NT2/D1 (cell line): ENCODE results near the gene LRRFIP1.
A peak's percentile ranks its signal among the peaks of the same experiment; 100 is the strongest.
"Not testable (repeated sequence)": the region's sequence is repeated elsewhere in the genome, so short reads cannot be mapped to it uniquely, and the experiment has no call there.

Experiments
- DNase-seq: peaks from one replicate; pipeline ENCODE4 v3.0.0-alpha.2; 2011; ENCODE audit warnings: low read depth, low spot score
- H3K27me3 ChIP-seq: 2 replicates; pipeline ENCODE4 v1.6.0; 2011; ENCODE audit warnings: mild to moderate bottlenecking; ENCODE audit not compliant: insufficient read length, insufficient read depth
- H3K36me3 ChIP-seq: 2 replicates; pipeline ENCODE4 v1.6.1; 2011; ENCODE audit warnings: mild to moderate bottlenecking, low read length, mixed read lengths; ENCODE audit not compliant: insufficient read depth, insufficient read length
- H3K4me1 ChIP-seq: 2 replicates; pipeline ENCODE4 v1.5.1; 2011; ENCODE audit not compliant: insufficient read depth, insufficient read length
- H3K4me3 ChIP-seq: 2 replicates; pipeline ENCODE4 v1.5.1; 2011; ENCODE audit warnings: low read depth; ENCODE audit not compliant: insufficient read length
- H3K9ac ChIP-seq: 2 replicates; pipeline ENCODE4 v1.6.0; 2011; ENCODE audit warnings: low read depth; ENCODE audit not compliant: insufficient read length
- H3K9me3 ChIP-seq: 2 replicates; pipeline ENCODE4 v1.5.1; 2011; ENCODE audit warnings: mild to moderate bottlenecking, low read length; ENCODE audit not compliant: insufficient read depth
- SUZ12 ChIP-seq: IDR thresholded peaks from 2 replicates; pipeline ENCODE4 v1.6.1; 2011; ENCODE audit not compliant: insufficient read length, insufficient read depth; ENCODE audit errors: extremely low read depth
- YY1 ChIP-seq: IDR thresholded peaks from 2 replicates; pipeline ENCODE4 v1.6.1; 2011; ENCODE audit not compliant: insufficient read length, insufficient read depth
- ZNF274 ChIP-seq: IDR thresholded peaks from 2 replicates; pipeline ENCODE4 v1.6.1; 2011; ENCODE audit warnings: mild to moderate bottlenecking, low read depth, low read length

LRRFIP1 gene

GRCh38 chr2:237663517-237664110 lies 36.2 kb downstream of the LRRFIP1 start:
- Histone ChIP-seq H3K4me3 (no peak overlapping the region), H3K9me3 (no peaks in the 10 kb centered on the region), H3K4me1 (peaks cover 21% of the 10 kb centered on the region), H3K27me3 (no peaks in the 10 kb centered on the region), H3K36me3 (peaks cover 5% of the 10 kb centered on the region), H3K9ac (no peak overlapping the region)
- TF ChIP-seq SUZ12, result no peak
- no peak for TF ChIP-seq YY1
- TF ChIP-seq ZNF274, result no peak
- DNase-seq, result no peak

GRCh38 chr2:237664151-237664550 lies 36.8 kb downstream of the LRRFIP1 start:
- TF ChIP-seq YY1 (no peak), ZNF274 (no peak), SUZ12 (no peak)
- no peak for DNase-seq
- no peak overlapping the region for H3K4me3 ChIP-seq
- no peaks in the 10 kb centered on the region for H3K27me3 ChIP-seq
- no peaks in the 10 kb centered on the region for H3K9me3 ChIP-seq
- H3K36me3 ChIP-seq, result peaks cover 5% of the 10 kb centered on the region
- no peak overlapping the region for H3K9ac ChIP-seq
- peaks cover 21% of the 10 kb centered on the region for H3K4me1 ChIP-seq

GRCh38 chr2:237665713-237666143 lies 38.3 kb downstream of the LRRFIP1 start:
- Histone ChIP-seq H3K4me3 (no peak overlapping the region), H3K9me3 (no peaks in the 10 kb centered on the region)

GRCh38 chr2:237666606-237667005 lies 39.2 kb downstream of the LRRFIP1 start:
- TF ChIP-seq SUZ12 (no peak), YY1 (no peak), ZNF274 (no peak)
- H3K4me3 ChIP-seq, result no peak overlapping the region
- peaks cover 15% of the 10 kb centered on the region for H3K4me1 ChIP-seq
- peaks cover 21% of the 10 kb centered on the region for H3K36me3 ChIP-seq
- DNase-seq, result no peak
- no peaks in the 10 kb centered on the region for H3K9me3 ChIP-seq
- no peaks in the 10 kb centered on the region for H3K27me3 ChIP-seq
- no peak overlapping the region for H3K9ac ChIP-seq

More at GRCh38 chr2:237665713-237666143, 38.3 kb downstream of the LRRFIP1 start:
- peaks cover 16% of the 10 kb centered on the region for H3K36me3 ChIP-seq
- peaks cover 21% of the 10 kb centered on the region for H3K4me1 ChIP-seq
- no peak overlapping the region for H3K9ac ChIP-seq
- no peak for TF ChIP-seq SUZ12
- no peak for TF ChIP-seq YY1
- TF ChIP-seq ZNF274, result no peak
- peak; percentile 76 for DNase-seq
- H3K27me3 ChIP-seq, result no peaks in the 10 kb centered on the region

- H3K4me1 ChIP-seq, result peaks cover 14% of the 10 kb centered on the region
- not testable (repeated sequence) for DNase-seq, H3K9ac ChIP-seq, H3K9me3 ChIP-seq, H3K27me3 ChIP-seq, H3K4me3 ChIP-seq
- peaks cover 22% of the 10 kb centered on the region for H3K36me3 ChIP-seq
Observed at GRCh38 chr2:237667050-237667576, 39.7 kb downstream of the LRRFIP1 start.

GRCh38 chr2:237667893-237668292 lies 40.5 kb downstream of the LRRFIP1 start:
- Histone ChIP-seq H3K9ac (peak overlapping the region; percentile 24), H3K27me3 (no peaks in the 10 kb centered on the region), H3K36me3 (peaks cover 22% of the 10 kb centered on the region), H3K4me1 (peaks cover 14% of the 10 kb centered on the region), H3K4me3 (no peak overlapping the region), H3K9me3 (no peaks in the 10 kb centered on the region)
- no peak for TF ChIP-seq ZNF274
- TF ChIP-seq YY1, result no peak
- TF ChIP-seq SUZ12, result no peak
- DNase-seq, result no peak

GRCh38 chr2:237668440-237668839 lies 41.1 kb downstream of the LRRFIP1 start:
- peaks cover 11% of the 10 kb centered on the region for H3K4me1 ChIP-seq
- H3K27me3 ChIP-seq, result no peaks in the 10 kb centered on the region
- DNase-seq, result no peak
- TF ChIP-seq ZNF274 (no peak), SUZ12 (no peak), YY1 (no peak)
- no peak overlapping the region for H3K4me3 ChIP-seq
- H3K9ac ChIP-seq, result no peak overlapping the region
- no peaks in the 10 kb centered on the region for H3K9me3 ChIP-seq
- peaks cover 22% of the 10 kb centered on the region for H3K36me3 ChIP-seq
